DOHH2 (cell line): Measurements from ENCODE around the gene GNB3.

Experiments used
- CTCF ChIP-seq: fragments of 200-600 bp; sonication (generic); IDR thresholded peaks from one replicate; pipeline ENCODE4 v1.5.1; 2014; ENCODE audit warnings: antibody characterized with exemption, mild to moderate bottlenecking, low read depth, low read length; ENCODE audit not compliant: poor library complexity, severe bottlenecking
- EZH2phosphoT487 ChIP-seq: fragments of 200-600 bp; sonication (generic); IDR thresholded peaks from 2 replicates; pipeline ENCODE4 v1.6.1; 2017; ENCODE audit warnings: borderline replicate concordance, mild to moderate bottlenecking, antibody characterized with exemption, low read length, moderate library complexity, mixed read lengths

- no peak for TF ChIP-seq CTCF
- TF ChIP-seq EZH2phosphoT487: no peak
These were observed 20.7 kb downstream of the GNB3 start for GRCh38 chr12:6861391-6861790.
